GM21515 (cell line): ENCODE measurements around the gene NPFFR2.
"Not testable (repeated sequence)": the region's sequence is repeated elsewhere in the genome, so short reads cannot be mapped to it uniquely, and the experiment has no call there.

Source experiments
- ATAC-seq: cut with Tn5 transposase; IDR thresholded peaks from one replicate; pipeline ENCODE4 v1.9.1; 2021; ENCODE audit not compliant: unreplicated experiment

Gene NPFFR2

DNA sequence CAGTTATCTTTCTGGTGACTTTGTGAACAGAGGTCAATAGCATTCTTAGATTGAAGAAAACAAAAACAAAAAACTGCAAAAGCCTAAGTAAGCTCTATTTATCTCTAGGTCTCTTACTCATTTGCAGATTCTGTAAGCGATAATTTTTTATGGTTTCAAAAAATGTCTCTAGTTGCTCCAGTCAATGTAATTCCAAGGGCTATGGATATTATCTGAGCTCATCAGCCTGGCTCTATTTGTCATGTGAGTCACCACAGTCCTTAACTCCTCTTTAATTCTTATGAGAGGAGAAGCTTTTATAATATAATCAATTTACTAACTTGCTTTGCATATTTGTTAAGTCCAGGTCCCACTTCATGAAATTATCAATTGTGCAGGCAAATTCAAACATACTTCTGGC, 79.1 kb downstream of the NPFFR2 start:
- ATAC-seq = no peak

DNA sequence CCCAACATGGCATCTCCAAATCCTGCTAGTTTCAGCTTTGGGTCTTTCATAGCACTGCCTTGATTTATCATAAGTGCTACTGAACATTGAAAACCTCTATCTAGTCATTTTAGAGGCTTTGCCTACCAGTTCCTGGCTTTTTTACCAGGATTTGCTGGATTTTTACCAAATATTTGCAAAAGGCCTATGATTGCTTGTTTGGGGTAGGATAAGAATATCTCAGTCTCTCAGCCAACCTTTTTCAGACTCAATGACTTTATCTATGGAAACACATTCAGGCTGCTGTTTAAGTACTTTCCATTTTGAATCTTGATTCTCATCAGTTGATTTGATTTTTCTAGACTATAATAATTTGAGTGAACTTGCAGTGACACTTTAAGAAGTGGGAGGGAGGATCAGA, 80.1 kb downstream of the NPFFR2 start:
- no peak for ATAC-seq

DNA sequence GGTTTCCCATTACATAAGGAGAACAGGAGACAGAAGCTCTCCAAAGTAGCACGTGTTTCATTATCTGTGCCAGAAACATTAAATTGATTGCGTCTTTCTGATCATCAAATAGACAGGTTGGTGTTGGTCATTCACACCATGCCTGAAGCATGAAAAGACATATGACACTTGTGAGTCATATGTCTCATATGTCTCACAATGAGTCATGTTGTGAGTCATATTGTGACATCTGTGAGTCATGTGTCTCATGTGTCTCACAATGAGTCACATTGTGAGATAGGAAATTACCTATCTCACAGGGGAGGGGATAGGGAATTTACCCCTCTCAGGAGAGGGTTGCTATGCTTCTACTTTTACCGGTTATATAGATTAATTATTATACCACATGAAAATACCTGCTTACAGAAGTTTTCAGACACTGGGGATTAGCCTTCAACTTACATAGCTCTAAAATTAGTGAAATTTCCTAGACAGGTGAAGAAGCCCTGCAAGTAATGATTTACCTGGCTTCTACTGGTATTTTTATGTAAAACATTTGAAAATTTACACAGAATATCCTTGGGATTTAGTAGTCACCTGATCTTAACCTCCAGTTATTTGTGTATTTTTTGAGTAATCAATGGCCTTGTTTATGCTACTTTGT, 80.8 kb downstream of the NPFFR2 start:
- peak; percentile 92 for ATAC-seq

DNA sequence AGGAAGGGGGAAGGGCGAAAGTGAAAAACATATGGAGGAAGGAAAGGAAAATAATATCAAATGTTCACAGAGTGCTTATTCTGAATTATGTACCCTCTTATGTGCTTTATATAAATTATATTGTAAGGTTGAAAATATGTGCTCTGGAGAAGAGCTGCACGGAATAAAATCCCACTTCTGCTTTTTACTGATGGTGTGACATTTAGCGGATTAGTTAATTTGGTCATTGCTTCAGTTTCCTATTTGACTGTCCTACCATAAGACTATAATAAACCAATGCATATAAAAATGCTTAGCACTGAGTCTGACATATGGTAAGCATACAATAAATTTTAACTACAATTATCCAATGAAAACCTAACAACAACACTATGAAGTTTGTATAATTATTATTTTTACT, 86.2 kb downstream of the NPFFR2 start:
- no peak for ATAC-seq

DNA sequence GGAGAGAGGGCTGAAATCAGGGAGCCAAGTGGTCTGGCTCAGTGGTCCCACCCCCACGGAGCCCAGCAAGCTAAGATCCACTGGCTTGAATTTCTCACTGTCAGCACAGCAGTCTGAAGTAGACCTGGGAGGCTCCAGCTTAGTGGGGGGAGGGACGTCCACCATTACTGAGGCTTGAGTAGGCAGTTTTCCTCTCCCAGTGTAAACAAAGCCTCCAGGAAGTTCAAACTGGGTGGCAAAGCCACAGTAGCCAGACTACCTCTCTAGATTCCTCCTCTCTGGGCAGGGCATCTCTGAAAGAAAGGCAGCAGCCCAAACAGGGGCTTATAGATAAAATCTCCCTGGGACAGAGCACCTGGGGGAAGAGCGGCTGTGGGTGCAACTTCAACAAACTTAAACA, 88.1 kb downstream of the NPFFR2 start:
- no peak for ATAC-seq

DNA sequence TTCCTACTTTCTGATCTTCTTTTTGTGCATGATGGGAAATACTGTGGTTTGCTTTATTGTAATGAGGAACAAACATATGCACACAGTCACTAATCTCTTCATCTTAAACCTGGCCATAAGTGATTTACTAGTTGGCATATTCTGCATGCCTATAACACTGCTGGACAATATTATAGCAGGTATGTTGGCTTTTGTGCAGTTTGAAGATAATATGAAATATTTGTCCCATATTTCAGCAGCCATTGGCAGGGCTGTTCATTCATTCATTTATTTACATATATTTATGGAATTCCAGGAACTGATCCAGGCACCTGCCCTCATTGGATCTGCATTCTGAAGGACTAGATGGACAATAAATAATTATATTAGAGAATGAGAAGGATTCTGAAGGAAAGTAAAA, 96.9 kb downstream of the NPFFR2 start:
- ATAC-seq = no peak

DNA sequence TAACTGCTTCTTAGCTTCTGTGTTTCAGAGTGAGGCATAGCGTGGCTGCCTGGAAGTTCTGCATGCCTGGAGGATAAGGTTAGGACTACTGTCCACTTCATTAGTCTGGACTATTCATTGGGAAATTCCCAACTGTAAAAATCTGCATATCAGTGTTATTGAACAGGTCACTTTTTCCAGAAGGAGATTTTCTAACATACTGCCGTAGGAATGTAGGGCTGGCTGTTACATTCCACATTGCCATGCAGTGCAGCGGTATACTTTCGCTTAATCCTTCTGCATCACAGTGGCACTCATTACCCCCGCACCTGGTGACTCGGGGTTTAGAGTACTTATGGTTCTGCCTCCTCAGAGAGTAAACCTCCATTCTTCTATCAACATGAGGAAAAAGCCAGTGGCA, 104.6 kb downstream of the NPFFR2 start:
- no peak for ATAC-seq

DNA sequence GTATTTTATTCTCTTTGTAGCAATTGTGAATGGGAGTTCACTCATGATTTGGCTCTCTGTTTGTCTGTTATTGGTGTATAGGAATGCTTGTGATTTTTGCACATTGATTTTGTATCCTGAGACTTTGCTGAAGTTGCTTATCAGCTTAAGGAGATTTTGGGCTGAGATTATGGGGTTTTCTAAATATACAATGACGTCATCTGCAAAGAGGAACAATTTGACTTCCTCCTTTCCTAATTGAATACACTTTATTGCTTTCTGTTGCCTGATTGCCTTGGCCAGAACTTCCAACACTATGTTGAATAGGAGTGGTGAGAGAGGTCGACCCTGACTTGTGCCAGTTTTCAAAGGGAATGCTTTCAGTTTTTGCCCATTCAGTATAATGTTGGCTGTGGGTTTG, 108.2 kb downstream of the NPFFR2 start:
- ATAC-seq = not testable (repeated sequence)

DNA sequence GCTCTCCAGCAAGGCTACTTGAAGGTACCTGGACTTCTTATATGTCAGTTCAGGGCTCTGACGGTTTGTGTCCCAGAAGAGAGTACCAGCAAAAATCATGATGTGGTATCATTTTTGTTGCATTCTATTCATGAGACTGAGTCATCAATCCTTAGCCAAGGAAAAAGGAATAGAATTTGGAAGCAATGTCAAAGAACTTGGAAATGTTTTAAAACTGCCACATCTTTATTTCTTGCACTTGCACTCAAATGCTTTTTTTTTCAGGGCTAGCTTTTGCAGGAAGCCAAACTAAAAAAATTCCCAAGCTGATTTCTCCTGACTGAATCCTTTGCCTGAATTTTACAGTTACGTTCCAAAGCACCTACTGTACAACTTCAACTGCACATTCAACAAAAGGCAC, 112.4 kb downstream of the NPFFR2 start:
- no peak for ATAC-seq

DNA sequence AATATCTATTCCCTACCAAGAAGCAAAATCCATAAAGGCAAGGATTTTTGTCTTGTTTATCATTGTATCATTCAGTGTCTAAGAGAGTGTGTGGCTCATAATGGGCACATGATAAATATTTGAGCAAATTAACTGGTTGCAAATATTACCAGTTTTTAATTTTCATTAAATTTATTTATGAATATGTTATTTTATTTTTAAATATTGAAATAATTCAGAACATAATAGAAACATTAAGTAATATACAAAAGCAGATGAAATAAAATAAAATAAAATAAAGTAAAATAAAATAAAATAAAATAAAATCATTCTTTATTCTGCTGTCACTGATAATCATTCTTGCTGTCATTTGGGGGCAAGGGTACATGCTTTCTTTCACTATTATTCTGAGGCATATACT, 120.9 kb downstream of the NPFFR2 start:
- no peak for ATAC-seq

DNA sequence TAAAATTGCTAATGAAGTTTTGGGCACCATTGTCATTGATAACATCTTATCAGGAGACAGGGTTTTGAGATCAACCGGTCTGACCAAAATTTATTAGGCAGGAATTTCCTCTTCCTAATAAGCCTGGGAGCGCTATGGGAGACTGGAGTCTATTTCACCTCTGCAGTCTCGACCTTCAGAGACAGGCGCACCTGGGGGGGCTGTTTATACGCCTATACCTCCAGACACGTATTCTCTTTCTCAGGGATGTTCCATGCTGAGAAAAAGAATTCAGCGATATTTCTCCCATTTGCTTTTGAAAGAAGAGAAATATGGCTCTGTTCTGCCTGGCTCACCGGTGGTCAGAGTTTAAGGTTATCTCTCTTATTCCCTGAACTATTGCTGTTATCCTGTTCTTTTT, 121.8 kb downstream of the NPFFR2 start:
- not testable (repeated sequence) for ATAC-seq

DNA sequence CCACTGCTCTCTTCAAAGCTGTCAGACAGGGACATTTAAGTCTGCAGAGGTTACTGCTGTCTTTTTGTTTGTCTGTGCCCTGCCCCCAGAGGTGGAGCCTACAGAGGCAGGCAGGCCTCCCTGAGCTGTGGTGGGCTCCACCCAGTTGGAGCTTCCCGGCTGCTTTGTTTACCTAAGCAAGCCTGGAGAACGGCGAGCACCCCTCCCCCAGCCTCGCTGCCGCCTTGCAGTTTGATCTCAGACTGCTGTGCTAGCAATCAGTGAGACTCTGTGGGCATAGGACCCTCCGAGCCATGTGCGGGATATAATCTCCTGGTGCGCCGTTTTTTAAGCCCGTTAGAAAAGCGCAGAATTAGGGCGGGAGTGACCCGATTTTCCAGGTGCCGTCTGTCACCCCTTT, 137.5 kb downstream of the NPFFR2 start:
- not testable (repeated sequence) for ATAC-seq

DNA sequence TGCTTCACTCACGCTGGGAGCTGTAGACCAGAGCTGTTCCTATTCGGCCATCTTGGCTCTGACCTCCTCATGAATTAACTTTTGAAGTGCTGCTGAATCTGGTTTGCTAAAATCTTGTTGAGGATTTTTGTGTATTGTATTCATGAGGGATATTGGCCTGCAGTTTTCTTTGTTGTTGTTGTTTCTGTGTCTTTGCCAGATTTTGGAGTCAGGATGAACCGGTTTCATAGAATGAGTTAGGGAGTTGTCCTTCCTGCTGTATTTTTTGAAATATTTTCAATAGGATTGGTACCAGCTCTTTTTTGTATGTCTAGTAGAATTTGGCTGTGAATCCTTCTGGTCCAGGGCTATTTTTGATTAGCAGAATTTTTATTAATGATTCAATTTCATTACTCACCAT, 138.1 kb downstream of the NPFFR2 start:
- no peak for ATAC-seq

DNA sequence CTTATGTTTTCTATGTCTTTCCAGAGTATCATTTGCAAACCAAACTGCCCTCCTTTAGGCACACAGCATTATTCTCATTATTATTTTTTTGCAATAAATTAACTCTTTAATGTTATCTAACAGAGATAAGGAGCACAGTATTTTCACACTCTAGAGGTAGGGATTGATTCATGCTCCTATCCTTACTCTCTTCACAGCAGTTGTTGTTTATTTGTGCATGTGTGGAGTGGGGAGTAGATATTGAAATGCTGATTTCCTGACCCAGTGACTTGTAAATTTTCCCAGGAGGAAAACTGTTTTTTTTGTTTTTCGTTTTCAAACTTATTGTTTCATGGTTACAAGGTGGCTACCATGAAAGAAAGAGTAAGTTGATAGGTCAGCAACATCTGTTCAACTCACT, 140.0 kb downstream of the NPFFR2 start:
- no peak for ATAC-seq

DNA sequence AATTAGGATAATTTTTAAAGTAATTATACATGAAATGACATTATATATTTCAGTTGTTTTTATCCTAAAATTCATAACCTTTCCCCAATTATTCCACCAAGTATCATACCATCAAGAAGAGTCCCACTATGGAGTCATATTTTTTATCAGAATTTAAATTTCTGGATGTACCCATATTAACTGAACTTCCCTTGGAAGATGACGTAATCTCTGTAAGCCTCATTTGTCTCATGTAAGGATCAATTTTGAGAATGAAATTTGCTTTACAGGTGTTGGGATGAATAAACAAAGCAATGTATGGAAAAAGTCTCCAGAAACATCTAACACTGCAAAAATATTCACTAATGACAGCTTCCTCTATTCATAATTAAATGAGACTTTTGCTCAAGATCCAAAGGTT, 147.5 kb downstream of the NPFFR2 start:
- no peak for ATAC-seq

DNA sequence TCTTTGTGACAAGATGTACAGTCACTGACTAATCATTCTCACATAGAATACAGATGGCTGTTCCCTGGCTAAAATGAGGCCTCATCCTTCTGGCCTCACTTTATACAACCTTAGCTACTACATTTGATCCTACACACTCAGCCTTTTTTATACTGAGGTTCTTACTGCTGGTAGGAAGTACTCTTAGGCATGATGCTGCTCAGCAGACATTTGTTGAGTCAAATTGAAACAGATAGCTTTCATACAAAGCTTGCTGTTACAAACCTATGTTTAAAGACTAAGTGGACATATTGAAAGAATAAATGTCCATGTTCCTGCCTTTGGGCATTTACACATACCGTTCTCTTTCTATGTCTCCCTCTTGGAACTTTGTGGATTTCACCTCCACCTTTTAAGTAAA, 154.9 kb downstream of the NPFFR2 start:
- no peak for ATAC-seq

DNA sequence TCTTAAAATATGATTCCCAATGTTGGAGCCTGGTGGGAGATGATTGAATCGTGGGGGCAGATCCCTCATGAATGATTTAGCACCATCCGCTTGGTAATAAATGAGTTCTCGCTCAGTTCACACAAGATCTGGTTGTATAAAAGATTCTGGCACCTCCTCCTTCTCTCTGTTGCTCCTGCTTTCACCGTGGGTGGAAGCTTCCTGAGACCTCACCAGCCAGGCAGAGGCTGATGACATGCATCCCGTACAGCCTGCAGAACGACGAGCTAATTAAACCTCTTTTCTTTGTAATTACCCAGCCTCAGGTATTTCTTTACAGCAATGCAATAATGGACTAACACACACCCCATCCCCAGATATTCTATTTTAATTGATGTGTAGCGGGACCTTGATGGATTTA, 162.2 kb downstream of the NPFFR2 start:
- no peak for ATAC-seq

DNA sequence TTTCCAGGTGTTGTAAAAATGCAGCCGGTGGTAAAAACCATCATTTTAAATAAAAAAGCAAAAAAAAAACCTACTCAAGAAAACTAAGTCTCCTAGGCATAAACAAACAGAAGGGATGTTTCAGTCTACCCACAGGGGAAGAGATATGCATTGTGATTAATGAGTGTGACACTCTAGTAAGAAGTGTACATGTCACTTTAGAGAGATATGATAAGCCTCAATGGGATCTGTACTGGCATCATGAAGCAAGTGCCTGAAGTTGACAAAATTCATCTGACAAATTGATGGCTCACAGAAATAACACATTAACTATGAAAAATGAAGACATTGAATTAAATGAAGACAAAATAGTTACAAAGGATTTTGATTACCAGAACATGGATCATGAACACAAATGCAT, 162.7 kb downstream of the NPFFR2 start:
- ATAC-seq = no peak
